ENCODE measurements around the gene PHF5A.

GRCh38 chr22:41488596-41489385, 20.3 kb upstream of the PHF5A start:
- TF ChIP-seq CTCF (IDR thresholded peaks at IDR 0.05; ENCODE audit: low read depth, low read length, poor library complexity, severe bottlenecking) (no peak), EZH2phosphoT487 (IDR thresholded peaks at IDR 0.05; ENCODE audit: borderline replicate concordance, low read length) (no peak)

Data from DOHH2 (cell line).